Measurements from ENCODE around the gene RNF208. TPM values are rescaled to one million over a fixed set of nuclear protein-coding genes. Genes with fewer than 3 reads are reported as not detected.
"Not testable (repeated sequence)": the region's sequence is repeated elsewhere in the genome, so short reads cannot be mapped to it uniquely, and the experiment has no call there.

Gene RNF208
- total RNA-seq, 4 donors from 2014 or later = 1.2 to 4.2 (median 2.4) TPM

DNA sequence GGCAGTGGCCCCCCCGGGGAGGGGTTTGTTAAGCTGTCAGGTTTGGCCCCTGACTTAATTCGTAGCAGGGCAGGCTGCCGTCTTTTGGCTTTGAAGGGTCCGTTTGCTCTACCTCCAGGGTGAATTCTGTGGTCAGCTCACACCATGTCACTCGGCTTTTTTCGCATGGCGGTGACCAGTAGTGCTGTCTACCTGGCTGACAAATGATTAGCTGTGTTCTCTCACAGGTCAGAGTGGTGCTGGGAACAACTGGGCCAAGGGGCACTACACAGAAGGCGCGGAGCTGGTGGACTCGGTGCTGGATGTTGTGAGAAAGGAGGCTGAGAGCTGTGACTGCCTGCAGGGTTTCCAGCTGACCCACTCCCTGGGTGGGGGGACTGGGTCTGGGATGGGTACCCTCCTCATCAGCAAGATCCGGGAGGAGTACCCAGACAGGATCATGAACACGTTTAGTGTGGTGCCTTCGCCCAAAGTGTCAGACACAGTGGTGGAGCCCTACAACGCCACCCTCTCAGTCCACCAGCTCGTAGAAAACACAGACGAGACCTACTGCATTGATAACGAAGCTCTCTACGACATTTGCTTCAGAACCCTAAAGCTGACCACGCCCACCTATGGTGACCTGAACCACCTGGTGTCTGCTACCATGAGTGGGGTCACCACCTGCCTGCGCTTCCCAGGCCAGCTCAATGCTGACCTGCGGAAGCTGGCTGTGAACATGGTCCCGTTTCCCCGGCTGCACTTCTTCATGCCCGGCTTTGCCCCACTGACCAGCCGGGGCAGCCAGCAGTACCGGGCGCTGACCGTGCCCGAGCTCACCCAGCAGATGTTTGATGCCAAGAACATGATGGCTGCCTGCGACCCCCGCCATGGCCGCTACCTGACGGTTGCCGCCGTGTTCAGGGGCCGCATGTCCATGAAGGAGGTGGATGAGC lies 20.5 kb upstream of the RNF208 start:
- Histone ChIP-seq H3K9me3 (no peaks in the 10 kb centered on the region), H3K4me1 (peaks cover 50 to 59% (median 56%) of the 10 kb centered on the region in 4 donors), H3K27me3 (no peaks in the 10 kb centered on the region), H3K4me3 (peak overlapping the region; percentile 79 to 99 (median 86)), H3K27ac (replicated peaks in 1 of 4) (peak overlapping the region; percentile 95 to 98 (median 96)), H3K36me3 (peaks cover 13 to 25% (median 19%) of the 10 kb centered on the region in 4 donors)
- intact Hi-C loops (cut with DNase I) = no loop called here
- no peak for DNase-seq (ENCODE audit: extremely low spot score)
- TF ChIP-seq POLR2A (IDR thresholded peaks at IDR 0.05; ENCODE audit: low read depth) = no peak
- no peak for TF ChIP-seq POLR2AphosphoS5 (IDR thresholded peaks at IDR 0.05)
- no peak for TF ChIP-seq EP300 (IDR thresholded peaks at IDR 0.05)
- no peak for TF ChIP-seq CTCF (IDR thresholded peaks at IDR 0.05)
- WGBS = 67% methylated on average over 26 of the region's 36 CpGs

DNA sequence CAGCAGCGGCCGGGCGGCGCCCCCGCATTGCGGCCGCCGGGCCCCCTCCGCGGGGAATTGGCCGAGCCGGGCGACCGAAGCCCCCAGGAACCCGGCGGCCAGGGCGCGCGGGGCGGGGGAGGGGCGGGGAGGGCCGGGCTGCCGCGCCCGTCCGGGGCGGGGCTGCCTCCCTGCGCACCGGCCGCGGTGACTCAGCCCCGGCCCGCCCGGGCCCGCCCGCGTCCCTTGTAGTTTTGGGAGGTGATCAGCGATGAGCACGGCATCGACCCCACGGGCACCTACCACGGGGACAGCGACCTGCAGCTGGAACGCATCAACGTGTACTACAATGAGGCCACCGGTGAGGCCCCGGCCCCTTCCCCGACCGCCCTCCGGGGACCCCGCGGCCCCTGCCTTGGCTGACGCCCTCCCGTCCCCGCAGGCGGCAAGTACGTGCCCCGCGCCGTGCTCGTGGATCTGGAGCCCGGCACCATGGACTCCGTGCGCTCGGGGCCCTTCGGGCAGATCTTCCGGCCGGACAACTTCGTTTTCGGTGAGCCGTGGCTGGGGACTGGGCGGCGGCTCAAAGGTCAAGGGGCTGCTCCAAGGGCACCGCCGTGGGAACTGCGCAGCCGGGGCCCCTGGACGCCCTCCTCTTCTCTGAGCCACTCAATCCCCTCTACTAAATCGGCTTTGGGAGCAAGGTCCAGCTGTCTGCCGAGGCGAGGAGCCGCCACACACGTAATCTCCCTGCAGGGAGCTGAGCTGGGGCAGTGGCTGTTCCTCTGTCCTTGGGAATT lies 19.6 kb upstream of the RNF208 start:
- H3K4me3 ChIP-seq = peak overlapping the region; percentile 79 to 99 (median 86)
- no peaks in the 10 kb centered on the region for H3K9me3 ChIP-seq
- H3K27ac ChIP-seq (replicated peaks in 1 of 4) = peak overlapping the region; percentile 95 to 98 (median 96)
- no peak for DNase-seq (ENCODE audit: extremely low spot score)
- peaks cover 58 to 68% (median 63%) of the 10 kb centered on the region in 4 donors for H3K4me1 ChIP-seq
- intact Hi-C loops (cut with DNase I) = no loop called here
- WGBS = no CpG with 5 or more reads among the region's 83 CpGs
- peaks cover 13 to 25% (median 19%) of the 10 kb centered on the region in 4 donors for H3K36me3 ChIP-seq
- no peaks in the 10 kb centered on the region for H3K27me3 ChIP-seq
- TF ChIP-seq POLR2AphosphoS5 (IDR thresholded peaks at IDR 0.05) (no peak), POLR2A (IDR thresholded peaks at IDR 0.05; ENCODE audit: low read depth) (no peak), CTCF (IDR thresholded peaks at IDR 0.05) (no peak), EP300 (IDR thresholded peaks at IDR 0.05) (no peak)

GRCh38 chr9:137240841-137241489 lies 18.9 kb upstream of the RNF208 start, which contains the start of gene TUBB4B:
Gene TUBB4B (plus strand): TSS chr9:137241287. CDS start chr9:137241361, 74 bp downstream.
- no peaks in the 10 kb centered on the region for H3K27me3 ChIP-seq
- peaks cover 13 to 25% (median 19%) of the 10 kb centered on the region in 4 donors for H3K36me3 ChIP-seq
- WGBS = 2% methylated on average over 12 of the region's 67 CpGs
- peaks cover 65 to 75% (median 70%) of the 10 kb centered on the region in 4 donors for H3K4me1 ChIP-seq
- DNase-seq (ENCODE audit: extremely low spot score) = peak; percentile 100
- TF ChIP-seq EP300 (IDR thresholded peaks at IDR 0.05) (no peak), POLR2AphosphoS5 (IDR thresholded peaks at IDR 0.05) (peak; percentile 95 to 100), POLR2A (IDR thresholded peaks at IDR 0.05; ENCODE audit: low read depth) (peak; percentile 100), CTCF (IDR thresholded peaks at IDR 0.05) (peak in 1 of 3 experiments; percentile 38)
- peak within 1 kb of the TSS; percentile 79 to 99 (median 86) for H3K4me3 ChIP-seq
- H3K9me3 ChIP-seq = no peaks in the 10 kb centered on the region
- intact Hi-C loops (cut with DNase I) = no loop called here
- H3K27ac ChIP-seq (replicated peaks in 1 of 4) = peak within 1 kb of the TSS; percentile 95 to 98 (median 98)

DNA sequence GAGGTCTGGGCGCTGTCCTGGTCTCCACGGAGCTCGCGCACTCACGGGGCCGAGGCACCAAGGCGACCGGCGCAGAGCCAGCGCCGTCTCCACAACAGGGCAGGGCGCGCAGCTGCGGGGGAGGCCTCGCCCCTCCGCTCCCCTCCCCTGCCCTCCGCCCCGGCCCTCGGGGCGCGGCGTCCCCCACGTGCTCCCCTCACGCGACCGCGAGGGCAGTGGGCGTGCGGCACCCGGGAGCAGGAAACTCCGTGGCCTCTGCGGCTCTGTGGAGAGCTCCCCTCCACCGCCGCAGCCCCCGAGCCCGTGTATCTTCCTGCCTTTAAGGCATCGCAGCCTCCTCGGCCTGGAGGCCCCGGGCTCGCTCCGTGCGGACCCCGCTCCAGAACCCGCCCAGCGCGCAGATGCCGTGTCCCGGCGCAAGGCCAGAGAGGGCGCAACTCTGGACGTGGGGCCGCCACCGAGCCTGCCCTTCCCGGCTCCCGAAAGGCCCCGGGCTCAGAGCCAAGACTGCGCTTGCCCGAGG lies 18.3 kb upstream of the RNF208 start:
- Histone ChIP-seq H3K27me3 (no peaks in the 10 kb centered on the region), H3K4me1 (peaks cover 69 to 81% (median 76%) of the 10 kb centered on the region in 4 donors), H3K4me3 (peak overlapping the region; percentile 76 to 99 (median 83)), H3K36me3 (peaks cover 13 to 25% (median 19%) of the 10 kb centered on the region in 4 donors), H3K9me3 (no peaks in the 10 kb centered on the region), H3K27ac (replicated peaks in 1 of 4) (peak overlapping the region; percentile 95 to 98 (median 98))
- TF ChIP-seq POLR2A (IDR thresholded peaks at IDR 0.05; ENCODE audit: low read depth) = peak; percentile 51
- TF ChIP-seq EP300 (IDR thresholded peaks at IDR 0.05) = no peak
- no peak for TF ChIP-seq CTCF (IDR thresholded peaks at IDR 0.05)
- peak in 1 of 2 donors; percentile 36 for TF ChIP-seq POLR2AphosphoS5 (IDR thresholded peaks at IDR 0.05)
- intact Hi-C loops (cut with DNase I) = no loop called here
- 1% methylated on average over 16 of the region's 58 CpGs for WGBS
- peak; percentile 93 for DNase-seq (ENCODE audit: extremely low spot score)

DNA sequence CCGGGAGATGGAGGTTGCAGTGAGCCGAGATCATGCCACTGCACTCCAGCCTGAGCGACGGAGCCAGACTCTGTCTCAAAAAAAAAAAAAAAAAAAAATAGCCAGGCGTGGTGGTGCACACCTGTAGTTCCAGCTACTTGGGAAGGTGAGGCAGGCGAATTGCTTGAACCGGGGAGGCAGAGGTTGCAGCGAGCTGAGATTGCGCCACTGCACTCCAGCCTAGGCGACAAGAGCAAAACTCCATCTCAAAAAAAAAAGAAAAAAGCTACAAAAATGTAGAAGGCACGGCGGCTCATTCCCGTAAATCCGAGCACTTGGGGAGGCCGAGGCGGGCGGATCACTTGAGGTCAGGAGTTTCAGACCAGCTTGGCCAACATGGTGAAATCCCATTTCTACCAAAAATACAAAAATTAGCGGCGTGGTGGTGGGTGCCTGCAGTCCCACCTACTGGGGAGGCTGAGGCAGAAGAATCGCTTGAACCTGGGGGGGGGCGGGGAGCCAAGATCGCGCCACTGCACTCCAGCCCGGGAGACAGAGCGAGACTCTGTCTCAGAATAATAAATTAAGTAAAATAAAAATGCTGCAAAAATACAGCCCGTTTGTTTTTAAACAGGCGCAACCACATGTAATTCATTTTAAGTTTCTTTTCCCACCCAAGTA lies 17.6 kb upstream of the RNF208 start:
- peaks cover 68 to 83% (median 77%) of the 10 kb centered on the region in 4 donors for H3K4me1 ChIP-seq
- intact Hi-C loops (cut with DNase I); H3K27me3 ChIP-seq; DNase-seq (ENCODE audit: extremely low spot score); H3K9me3 ChIP-seq: not testable (repeated sequence)
- H3K4me3 ChIP-seq = peak overlapping the region; percentile 76 to 99 (median 83)
- peak overlapping the region; percentile 95 to 98 (median 98) for H3K27ac ChIP-seq (replicated peaks in 1 of 4)
- peaks cover 13 to 25% (median 19%) of the 10 kb centered on the region in 4 donors for H3K36me3 ChIP-seq
- 49% methylated on average over 27 of the region's 27 CpGs for WGBS

Measured in esophagus muscularis mucosa (tissue), 4 donors.